GM21619 (cell line): Measurements from ENCODE around the gene DR1.
"Not testable (repeated sequence)": the region's sequence is repeated elsewhere in the genome, so short reads cannot be mapped to it uniquely, and the experiment has no call there.

Source experiments
- ATAC-seq: cut with Tn5 transposase; IDR thresholded peaks from one replicate; pipeline ENCODE4 v1.9.1; 2021; ENCODE audit not compliant: unreplicated experiment

DR1 gene

DNA sequence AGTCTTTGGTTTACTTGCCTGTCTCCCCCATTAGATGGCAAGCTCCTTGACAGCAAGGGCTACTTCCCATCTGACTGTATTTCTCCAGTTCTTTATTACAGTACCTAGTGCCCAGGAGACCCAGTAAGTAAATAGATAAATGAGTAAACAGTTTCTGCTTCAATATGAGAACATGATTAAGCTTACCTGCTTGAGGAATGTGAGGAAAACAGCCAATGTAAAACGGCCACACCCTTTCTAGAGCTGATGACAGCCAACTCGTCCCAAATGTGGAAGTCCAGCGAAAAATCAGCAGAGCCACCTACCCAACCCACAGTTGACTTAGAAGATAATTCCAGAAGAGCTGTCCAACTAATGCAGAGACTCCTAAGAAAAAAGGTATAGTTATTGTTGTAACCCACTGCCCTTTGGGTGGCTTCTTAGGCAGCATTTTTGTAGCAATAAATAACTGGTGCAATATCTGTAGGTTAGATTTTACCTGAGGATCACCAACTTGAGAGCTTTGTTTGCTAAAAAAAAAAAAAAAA lies 6.5 kb upstream of the DR1 start:
- ATAC-seq: no peak

GRCh38 chr1:93340090-93340489 lies 5.6 kb upstream of the DR1 start:
- no peak for ATAC-seq

DNA sequence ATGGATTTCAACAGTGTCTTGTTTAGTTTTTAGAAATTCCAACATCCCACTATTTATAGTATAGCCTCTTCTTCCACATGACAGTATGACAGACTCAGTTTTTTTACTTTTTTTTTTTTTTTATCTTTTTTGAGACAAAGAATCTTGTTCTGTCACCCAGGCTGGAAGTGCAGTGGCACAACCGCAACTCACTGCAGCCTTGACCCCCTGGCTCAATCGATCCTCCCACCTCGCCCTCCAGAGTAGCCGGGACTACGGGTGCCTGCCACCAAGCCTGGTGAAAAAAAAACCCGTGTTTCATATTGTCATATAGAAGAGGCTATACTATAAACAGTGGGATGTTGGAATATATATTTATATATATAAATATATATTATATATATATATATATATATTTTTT lies 1.2 kb upstream of the DR1 start:
- ATAC-seq: no peak

- peak; percentile 1 for ATAC-seq
Observed at GRCh38 chr1:93344886-93345632, 648 bp upstream of the DR1 start.

GRCh38 chr1:93346421-93346993 lies 800 bp downstream of the DR1 start:
- ATAC-seq: peak; percentile 24

- no peak for ATAC-seq
Observed at GRCh38 chr1:93347334-93347899, 1.7 kb downstream of the DR1 start.

GRCh38 chr1:93348104-93348728 lies 2.5 kb downstream of the DR1 start:
- ATAC-seq: no peak

DNA sequence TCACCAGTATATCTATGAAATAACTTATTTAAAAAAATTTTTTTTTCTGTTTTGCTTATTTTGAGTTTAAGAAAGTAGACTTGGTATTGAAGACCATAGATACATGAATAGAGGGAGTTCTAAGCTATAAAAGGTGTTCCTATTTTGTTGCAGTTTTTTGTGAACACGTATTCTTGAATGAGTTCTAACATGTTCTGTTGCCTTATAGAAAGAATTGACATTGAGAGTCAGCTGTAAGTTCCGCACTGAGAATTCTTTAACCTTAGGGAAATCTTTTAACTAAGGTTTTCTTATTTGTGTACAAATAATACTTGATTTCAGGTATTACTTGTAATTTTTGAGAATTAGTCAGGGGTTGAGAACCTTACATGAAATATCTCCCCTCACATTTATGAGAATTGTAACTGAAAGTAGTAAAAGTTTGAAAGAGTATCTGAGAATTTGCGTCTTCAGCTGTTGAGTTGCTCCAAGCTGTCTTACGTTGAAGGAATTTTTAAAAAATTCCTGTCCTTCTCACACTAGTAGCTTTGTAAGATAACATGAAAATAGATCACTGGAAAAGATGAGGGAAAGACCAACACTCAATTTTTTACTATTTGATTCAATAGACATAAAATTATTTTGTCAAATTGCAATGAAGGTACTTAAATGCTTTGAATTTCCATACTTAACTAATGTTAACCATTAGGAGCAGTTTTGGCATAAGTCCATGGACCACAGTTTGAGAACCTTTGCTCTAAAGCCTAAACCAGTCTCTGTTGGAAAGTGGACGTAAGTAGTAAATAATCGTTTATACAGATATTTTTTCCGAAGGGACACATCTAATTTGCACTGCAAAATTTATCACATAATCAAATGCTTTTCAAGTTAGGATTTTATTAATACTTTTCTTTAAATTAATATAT lies 3.8 kb downstream of the DR1 start:
- ATAC-seq: no peak

DNA sequence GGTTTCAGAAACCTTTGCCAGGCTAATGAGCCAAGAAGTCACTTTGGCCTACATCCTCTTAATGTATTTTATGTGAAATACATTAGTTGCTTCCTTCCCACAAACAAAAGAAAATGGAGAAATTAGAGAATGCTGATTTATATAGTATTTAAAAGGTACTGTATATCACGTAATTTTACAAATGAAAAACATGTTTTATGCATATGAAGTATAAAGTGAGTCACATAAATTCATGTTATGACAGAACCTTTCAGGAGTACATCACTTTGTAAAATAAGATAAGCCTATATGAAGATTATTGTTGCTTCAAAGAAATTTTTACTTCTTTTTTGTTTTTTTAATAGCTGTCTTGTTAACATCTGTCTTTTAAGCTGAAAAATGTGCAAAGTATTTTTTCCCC lies 4.6 kb downstream of the DR1 start:
- no peak for ATAC-seq

DNA sequence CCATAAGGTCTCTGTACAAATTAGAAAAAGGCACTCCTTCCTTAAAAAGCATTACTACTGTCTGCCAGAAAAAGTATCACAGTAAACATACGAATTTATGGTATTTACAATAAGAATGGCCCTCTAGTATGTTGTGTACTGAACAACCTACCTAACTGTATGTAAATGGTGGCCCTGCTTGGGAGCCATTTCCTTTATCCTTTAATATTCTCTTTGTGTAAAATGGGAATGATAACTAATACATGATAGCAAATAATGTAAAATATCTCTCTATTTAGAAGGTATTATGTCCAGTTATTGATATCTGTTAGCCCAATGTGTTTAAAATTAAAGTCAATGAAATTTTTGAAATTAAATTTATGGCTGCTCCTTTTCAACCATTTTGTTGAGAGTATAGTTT lies 5.2 kb downstream of the DR1 start:
- ATAC-seq: no peak

DNA sequence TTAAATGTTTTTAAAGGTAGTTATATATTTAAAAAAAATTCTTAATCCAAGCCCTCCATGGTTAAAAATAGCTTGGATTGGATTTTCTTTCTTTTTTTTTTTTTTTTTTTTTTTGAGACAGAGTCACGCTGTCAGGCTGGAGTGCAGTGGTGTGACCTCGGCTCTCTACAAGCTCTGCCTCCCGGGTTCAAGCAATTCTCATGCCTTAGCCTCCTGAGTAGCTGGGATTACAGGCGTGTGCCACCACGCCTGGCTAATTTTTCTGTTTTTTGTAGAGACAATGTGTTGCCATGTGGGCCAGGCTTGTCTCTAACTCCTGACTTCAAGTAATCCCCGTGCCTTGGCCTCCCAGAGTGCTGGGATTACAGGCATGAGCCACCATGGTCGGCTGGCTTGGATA lies 5.6 kb downstream of the DR1 start:
- ATAC-seq: not testable (repeated sequence)

DNA sequence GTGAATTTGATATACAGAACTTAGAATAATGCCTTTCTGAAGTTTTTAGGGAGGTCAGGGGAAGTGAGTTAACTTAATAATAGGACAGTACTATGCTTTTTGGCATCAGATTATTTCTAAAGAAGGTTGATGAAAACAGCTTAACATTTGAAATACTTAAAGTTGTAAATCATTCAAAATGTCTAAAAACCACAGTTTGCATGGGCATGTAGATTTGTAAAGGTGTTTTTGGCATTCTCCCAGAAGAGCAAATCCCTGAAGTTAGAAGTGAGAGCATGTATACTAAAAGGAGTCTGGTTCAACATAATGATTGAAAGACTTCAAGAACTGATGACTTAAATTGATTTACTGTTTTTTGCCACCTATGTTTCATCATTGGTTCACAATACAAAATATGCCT lies 6.7 kb downstream of the DR1 start:
- ATAC-seq: no peak

- ATAC-seq: no peak
Observed at GRCh38 chr1:93353286-93353685, 7.6 kb downstream of the DR1 start.

DNA sequence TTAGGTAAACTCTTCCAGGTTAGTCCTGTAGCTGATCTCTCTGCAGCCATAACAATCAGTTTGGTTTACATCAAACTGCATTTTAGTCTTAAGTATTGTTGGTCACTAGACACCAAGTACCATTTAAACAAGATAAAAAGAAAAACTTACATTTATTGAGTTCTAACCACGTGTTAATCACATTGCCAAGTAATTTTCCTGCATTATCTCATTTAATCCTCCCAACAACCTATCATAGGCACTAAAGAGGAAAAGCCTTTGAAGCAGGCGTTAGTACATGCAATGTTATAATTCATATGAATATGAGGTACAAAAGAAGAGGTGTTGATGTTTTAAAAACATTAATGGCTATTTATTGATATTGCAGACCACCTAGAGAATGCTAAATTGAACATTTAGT lies 9.0 kb downstream of the DR1 start:
- no peak for ATAC-seq

GRCh38 chr1:93357242-93357641 lies 11.5 kb downstream of the DR1 start:
- ATAC-seq: no peak

DNA sequence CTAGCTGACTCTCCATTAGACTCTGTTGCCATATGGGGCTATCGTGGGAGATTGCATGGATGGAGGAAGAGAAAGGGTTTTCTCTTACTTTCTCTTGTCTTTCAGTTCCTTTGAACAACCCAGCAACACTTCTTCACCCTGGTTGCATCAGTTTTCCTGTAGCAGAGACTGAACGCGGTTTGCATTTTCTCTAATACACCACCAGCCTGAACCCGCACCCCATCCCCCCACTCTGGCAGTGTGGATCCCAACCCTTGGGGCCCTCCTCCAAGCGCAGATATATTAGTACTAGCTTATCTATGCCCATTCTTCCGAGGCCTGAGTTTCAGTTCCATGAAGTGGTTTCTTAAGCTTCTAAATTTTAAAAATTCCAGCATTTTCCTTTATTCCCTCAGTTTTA lies 12.6 kb downstream of the DR1 start:
- no peak for ATAC-seq

DNA sequence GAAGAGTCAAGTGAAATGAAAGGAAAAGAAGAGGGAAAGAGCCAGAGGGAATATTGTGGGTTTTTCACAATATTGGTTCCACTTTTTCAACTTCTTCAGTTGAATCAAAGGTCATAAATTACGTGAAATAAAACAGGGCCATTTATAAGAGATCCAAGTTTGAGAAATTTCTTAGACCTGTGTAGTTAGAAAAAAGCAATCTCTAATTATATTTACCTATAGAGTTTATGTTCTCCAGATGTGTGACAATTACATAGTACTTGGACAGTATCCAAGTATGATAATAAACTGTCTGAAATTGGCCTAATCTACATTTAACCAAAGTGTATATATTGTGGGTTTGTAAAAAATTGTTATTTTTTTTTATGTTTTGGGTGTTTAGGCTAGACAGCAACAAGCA lies 14.4 kb downstream of the DR1 start:
- ATAC-seq: no peak

- ATAC-seq: no peak
Observed at GRCh38 chr1:93362237-93362636, 16.5 kb downstream of the DR1 start.

DNA sequence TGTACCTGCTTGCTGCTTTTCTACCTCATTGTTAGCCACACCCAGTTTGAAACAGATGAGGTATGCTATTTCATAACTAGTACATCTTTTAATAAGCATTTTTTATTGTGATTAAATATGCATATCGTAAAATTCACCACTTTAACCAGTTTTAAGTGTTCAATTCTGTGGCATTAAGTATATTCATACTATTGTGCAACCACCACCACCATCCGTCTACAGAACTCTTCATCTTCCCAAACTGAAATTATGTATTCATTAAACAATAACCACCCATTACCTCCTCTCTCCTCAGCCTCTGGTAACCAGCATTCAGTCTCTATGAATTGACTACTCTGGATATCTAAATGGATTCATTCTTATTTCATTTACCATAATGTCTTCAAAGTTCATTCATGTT lies 20.1 kb downstream of the DR1 start:
- ATAC-seq: no peak

DNA sequence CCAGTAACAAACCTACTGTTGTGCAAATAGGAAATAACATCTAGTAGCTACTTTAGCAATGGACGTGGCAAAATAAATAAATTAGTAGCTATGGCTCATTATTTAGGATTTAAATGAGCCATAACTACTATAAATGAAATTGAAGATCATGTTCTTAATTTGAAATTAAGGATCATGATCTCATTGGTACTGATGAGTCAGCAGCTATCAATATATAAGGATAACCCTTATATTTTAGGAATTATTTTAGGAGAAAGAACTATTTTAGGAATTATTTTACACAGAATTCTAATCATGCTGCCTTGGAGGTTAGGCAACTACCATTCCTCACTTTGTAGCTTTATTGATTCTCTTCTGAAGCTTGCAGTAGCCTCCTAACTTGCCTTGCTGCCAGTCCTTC lies 24.0 kb downstream of the DR1 start:
- no peak for ATAC-seq
